HepG2 (cell line): ENCODE measurements around the gene ATRX. TPM values are rescaled to one million over a fixed set of nuclear protein-coding genes. Genes with fewer than 3 reads are reported as not detected.

Experiments used
- ATAC-seq: fragments of 200-7000 bp; cut with Tn5 transposase; 3 replicates; pipeline ENCODE4 v1.9.1; 2020; ENCODE audit warnings: mild to moderate bottlenecking, moderate library complexity
- BruUV-seq: library from RNA; stranded (reverse); fragments of 400-500 nt; replicated peaks from 2 replicates; lab custom pipeline; 2021; lab: Mats Ljungman, UMichigan
- CTCF ChIA-PET: fragments of 300-600 bp; formaldehyde crosslinking; extraction: SDS; loops from one replicate; lab custom pipeline; 2021; ENCODE audit warnings: low total read pairs, inconsistent platforms, low intra/inter-chr PET ratio; lab: Yijun Ruan, JAX
- POLR2A ChIA-PET: fragments of 350-600 bp; sonication (Branson Sonifier 250); formaldehyde crosslinking; loops from one replicate; lab custom pipeline; 2020; ENCODE audit warnings: antibody characterized with exemption, inconsistent platforms; lab: Yijun Ruan, JAX
- DNase-seq: peaks from one replicate; pipeline ENCODE4 v3.0.0-alpha.2; 2015; ENCODE audit warnings: low spot score
- FAIRE-seq: peaks from 3 replicates; lab custom pipeline; 2011; peaks lifted over from hg19 to GRCh38; lab: Jason Lieb, UNC
- H2AFZ ChIP-seq: one replicate; pipeline ENCODE4 v1.6.1; 2011; ENCODE audit warnings: low read length, inconsistent platforms
- H3K27ac ChIP-seq: fragments of 300-600 bp; 3 replicates; pipeline ENCODE4 v1.8.0; 2011; ENCODE audit warnings: mixed run types, mild to moderate bottlenecking, mixed read lengths, low read length, inconsistent platforms; ENCODE audit not compliant: insufficient read depth; ENCODE audit errors: extremely low read length
- H3K27me3 ChIP-seq, 2 experiments: fragments of 200-600 bp in 1 of 2; 2 replicates in 1 of 2; 3 replicates in 1 of 2; pipeline versions ENCODE4 v1.6.0 to v1.8.0; 2011; ENCODE audit warnings: low read length in 2 of 2, mild to moderate bottlenecking in 2 of 2, moderate library complexity in 2 of 2, inconsistent platforms in 1 of 2; ENCODE audit not compliant: insufficient read depth in 2 of 2, control insufficient read depth in 1 of 2
- H3K36me3 ChIP-seq, 2 experiments: fragments of 200-600 bp in 1 of 2; replicated peaks in 1 of 2; 2 replicates in 1 of 2; 3 replicates in 1 of 2; pipeline versions ENCODE4 v1.5.1 to v1.8.0; 2011; ENCODE audit warnings: low read length in 2 of 2, inconsistent platforms in 1 of 2; ENCODE audit not compliant: insufficient read depth in 2 of 2, control insufficient read depth in 1 of 2
- H3K4me1 ChIP-seq: 2 replicates; pipeline ENCODE4 v1.5.1; 2012; ENCODE audit warnings: low read length, inconsistent platforms; ENCODE audit not compliant: insufficient read depth
- H3K4me2 ChIP-seq: 2 replicates; pipeline ENCODE4 v1.6.0; 2011; ENCODE audit warnings: low read depth, low read length, inconsistent platforms
- H3K4me3 ChIP-seq, 3 experiments: fragments of 200-600 bp in 1 of 3; sonication (generic), shearing (Covaris generic) in 1 of 3; replicated peaks in 1 of 3; 2 replicates each; pipeline ENCODE4 v1.5.1; 2011 to 2016; ENCODE audit warnings: low read length in 3 of 3, inconsistent platforms in 2 of 3, low read depth in 2 of 3, mild to moderate bottlenecking in 2 of 3, control low read depth in 1 of 3, mixed read lengths in 1 of 3; ENCODE audit not compliant: insufficient read depth in 1 of 3
- H3K79me2 ChIP-seq: one replicate; pipeline ENCODE4 v1.6.1; 2011; ENCODE audit warnings: low read length, inconsistent platforms; ENCODE audit not compliant: insufficient read depth
- H3K9ac ChIP-seq: 2 replicates; pipeline ENCODE4 v1.6.0; 2011; ENCODE audit warnings: mild to moderate bottlenecking, low read depth, low read length, inconsistent platforms; ENCODE audit not compliant: insufficient read depth
- H3K9me3 ChIP-seq: 2 replicates; pipeline ENCODE4 v1.5.1; 2012; ENCODE audit warnings: mild to moderate bottlenecking, low read length
- H4K20me1 ChIP-seq: 2 replicates; pipeline ENCODE4 v1.6.0; 2011; ENCODE audit warnings: inconsistent platforms, mild to moderate bottlenecking, low read length, moderate library complexity; ENCODE audit not compliant: insufficient read depth
- KMT2A ChIP-seq: sonication (generic); formaldehyde crosslinking; IDR thresholded peaks from 2 replicates; pipeline ENCODE4 v1.4.0; 2020; ENCODE audit warnings: missing genetic modification reagents
- MEIS1 ChIP-seq: sonication (generic); formaldehyde crosslinking; IDR thresholded peaks from 2 replicates; pipeline ENCODE4 v1.9.0; 2021; ENCODE audit warnings: mild to moderate bottlenecking, missing genetic modification reagents, moderate library complexity, borderline replicate concordance
- NFE2 ChIP-seq: sonication (generic); formaldehyde crosslinking; IDR thresholded peaks from 2 replicates; pipeline ENCODE4 v1.4.0; 2020; ENCODE audit warnings: missing genetic modification reagents
- NONO ChIP-seq, 2 experiments: fragments of 450-650 bp in 1 of 2; sonication (generic) in 1 of 2; formaldehyde crosslinking in 1 of 2; IDR thresholded peaks in 1 of 2; conservative IDR thresholded peaks in 1 of 2; 2 replicates each; pipeline versions ENCODE4 v1.6.1 to v1.8.0; 2017 to 2022; ENCODE audit warnings: mild to moderate bottlenecking in 1 of 2, missing genetic modification reagents in 1 of 2, moderate library complexity in 1 of 2
- SCMH1 ChIP-seq: sonication (generic); formaldehyde crosslinking; IDR thresholded peaks from 2 replicates; pipeline ENCODE4 v1.9.0; 2021; ENCODE audit warnings: missing genetic modification reagents, mild to moderate bottlenecking, borderline replicate concordance
- SP1 ChIP-seq, 2 experiments: fragments of 450-650 bp in 1 of 2; sonication (generic) in 1 of 2; formaldehyde crosslinking in 1 of 2; IDR thresholded peaks; 2 replicates each; pipeline versions ENCODE4 v1.4.0 to v1.6.1; 2016 to 2020; ENCODE audit warnings: missing genetic modification reagents in 1 of 2
- SP5 ChIP-seq: IDR thresholded peaks from 2 replicates; pipeline ENCODE4 v1.6.1; 2016; ENCODE audit warnings: low read depth, borderline replicate concordance
- ZNF335 ChIP-seq: sonication (generic); formaldehyde crosslinking; IDR thresholded peaks from 2 replicates; pipeline ENCODE4 v1.4.0; 2020; ENCODE audit warnings: missing genetic modification reagents
- ZNF430 ChIP-seq: sonication (generic); formaldehyde crosslinking; IDR thresholded peaks from 2 replicates; pipeline ENCODE4 v1.9.0; 2021; ENCODE audit warnings: mild to moderate bottlenecking, missing genetic modification reagents
- ZSCAN31 ChIP-seq: sonication (generic); formaldehyde crosslinking; IDR thresholded peaks from 2 replicates; pipeline ENCODE4 v1.5.0; 2020; ENCODE audit warnings: low read depth, mild to moderate bottlenecking, missing genetic modification reagents
- WGBS: methylation state at CpG from one replicate; pipeline ENCODE4 v1.1.6; 2017; ENCODE audit warnings: low lambda C conversion rate; 5-methylcytosine and 5-hydroxymethylcytosine counted together
- in situ Hi-C: cut with HindIII; loops from 2 replicates; pipeline ENCODE4 v1.10.0; 2017; ENCODE audit warnings: low pct_unique_long_range_greater_than_20kb; ENCODE audit not compliant: extremely low pct_ligation_motif_present
- intact Hi-C: fragments of 100-400 bp; cut with micrococcal nuclease; formaldehyde crosslinking; loops from one replicate; pipeline ENCODE4 v1.10.0; 2022; ENCODE audit not compliant: unreplicated experiment
- polyA plus RNA-seq, 8 experiments: library from polyadenylated mRNA; depleted of rRNA in 3 of 8; stranded (reverse) in 7 of 8; unstranded in 1 of 8; fragments of >200 nt; fragmentation: Illumina TruSeq in 4 of 8; extraction: Trizol in 4 of 8; gene quantifications; 2 replicates each; pipeline versions ENCODE4 v1.2.1 to v1.2.3, GENCODE V29; 2011 to 2016; ENCODE audit warnings: low read depth in 4 of 8, missing spikeins in 1 of 8, mixed read lengths in 1 of 8; ENCODE audit not compliant: insufficient read depth in 1 of 8
- total RNA-seq, 5 experiments: library from RNA; depleted of rRNA; stranded (reverse); fragments of >200 nt; fragmentation: Illumina TruSeq; extraction: Trizol; gene quantifications; 2 replicates each; pipeline ENCODE4 v1.2.3, GENCODE V29; 2016; ENCODE audit warnings: low read depth in 1 of 5
- TF ChIP-seq, protein P1 (sequence below): IDR thresholded peaks from 2 replicates; pipeline ENCODE4 v1.6.1; 2016; ENCODE audit warnings: missing genetic modification reagents, missing compliant biosample characterization
- TF ChIP-seq, protein P2 (sequence below): sonication (generic); formaldehyde crosslinking; IDR thresholded peaks from 2 replicates; pipeline ENCODE4 v1.4.0; 2020; ENCODE audit warnings: mild to moderate bottlenecking, missing genetic modification reagents

The ATRX gene
- total and polyA plus RNA-seq, 2 of the 13 experiments (the other 11 are each of a cell fraction or from before 2014, with no cell fraction given) = 26.1 to 44.5 TPM

DNA sequence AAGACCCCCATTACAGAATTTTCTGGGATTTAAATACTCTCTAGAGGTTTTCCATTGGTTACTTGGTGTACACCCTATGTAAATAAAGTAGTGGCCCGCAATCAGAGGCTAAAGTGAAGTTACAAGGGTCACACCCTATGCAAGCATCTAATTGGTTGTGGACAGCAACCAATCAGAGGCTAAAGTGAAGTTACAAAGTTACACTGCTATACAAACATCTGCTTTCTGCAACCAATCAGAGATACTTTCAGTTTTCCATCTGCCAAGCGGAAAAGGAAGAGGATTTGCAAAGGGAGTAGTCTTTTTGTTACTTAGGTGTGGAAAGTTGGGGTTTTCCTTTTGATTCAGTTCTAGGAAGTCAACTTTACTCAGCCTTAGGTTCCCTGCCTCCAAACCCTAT lies 2.0 kb upstream of the ATRX start (continued):
- TF ChIP-seq ZSCAN31 (CRISPR knock-in tag) (no peak), NFE2 (no peak), SP5 (CRISPR knock-in tag) (no peak)

DNA sequence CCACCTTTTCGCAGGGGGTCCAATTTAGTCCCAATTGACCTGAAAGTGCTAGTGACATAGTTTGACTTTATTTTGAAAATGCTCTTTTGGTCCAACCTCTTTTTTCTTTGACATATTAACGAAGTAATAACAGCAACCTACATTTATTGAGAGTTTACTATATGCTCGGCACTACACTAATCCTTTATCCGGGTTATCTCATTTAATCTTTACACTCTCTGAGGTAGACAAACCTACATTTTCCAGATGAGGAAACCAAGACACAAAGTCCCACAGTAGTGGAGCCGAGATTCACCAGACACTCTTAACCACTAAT lies 307 bp upstream of the ATRX start:
- ATAC-seq = no peak
- H3K9ac ChIP-seq = peak overlapping the region; percentile 92
- in situ Hi-C loops = no loop called here

More for the DNA sequence above, 307 bp upstream of the ATRX start:
- H3K4me1 ChIP-seq = 0 out of 2 replicates have a peak, but pooled peaks cover 7% of the 10 kb centered on the region
- no peaks in the 10 kb centered on the region; a peak in 1 of 5 replicates for H3K27me3 ChIP-seq
- peak overlapping the region; percentile 71 for H3K4me2 ChIP-seq
- H3K79me2 ChIP-seq = peaks cover 47% of the 10 kb centered on the region
- no peaks in the 10 kb centered on the region for H3K36me3 ChIP-seq
- intact Hi-C loops = loop anchor here (5.0 kb wide), 3 partner anchors 54 to 316 kb away; partner anchors contain the start of genes COX7B, MAGT1 and PGK1
- peak overlapping the region; percentile 95 for H3K27ac ChIP-seq
- TF ChIP-seq, protein P1, sequence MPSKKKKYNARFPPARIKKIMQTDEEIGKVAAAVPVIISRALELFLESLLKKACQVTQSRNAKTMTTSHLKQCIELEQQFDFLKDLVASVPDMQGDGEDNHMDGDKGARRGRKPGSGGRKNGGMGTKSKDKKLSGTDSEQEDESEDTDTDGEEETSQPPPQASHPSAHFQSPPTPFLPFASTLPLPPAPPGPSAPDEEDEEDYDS (CRISPR knock-in tag) = 0 out of 2 replicates have a peak, but pooled peaks have one; percentile 2
- TF ChIP-seq NONO (IDR thresholded peaks at IDR 0.05) (no peak), NONO (CRISPR knock-in tag; conservative IDR thresholded peaks at IDR 0.05) (no peak), MEIS1 (CRISPR knock-in tag) (no peak), SP1 (IDR thresholded peaks at IDR 0.05) (no peak), SP1 (CRISPR knock-in tag; IDR thresholded peaks at IDR 0.05) (no peak), KMT2A (CRISPR knock-in tag) (no peak), ZNF335 (CRISPR knock-in tag) (no peak), ZNF430 (CRISPR knock-in tag) (peak; percentile 3; the same call in 1 of the 2 replicates), SCMH1 (no peak)
- TF ChIP-seq, protein P2, sequence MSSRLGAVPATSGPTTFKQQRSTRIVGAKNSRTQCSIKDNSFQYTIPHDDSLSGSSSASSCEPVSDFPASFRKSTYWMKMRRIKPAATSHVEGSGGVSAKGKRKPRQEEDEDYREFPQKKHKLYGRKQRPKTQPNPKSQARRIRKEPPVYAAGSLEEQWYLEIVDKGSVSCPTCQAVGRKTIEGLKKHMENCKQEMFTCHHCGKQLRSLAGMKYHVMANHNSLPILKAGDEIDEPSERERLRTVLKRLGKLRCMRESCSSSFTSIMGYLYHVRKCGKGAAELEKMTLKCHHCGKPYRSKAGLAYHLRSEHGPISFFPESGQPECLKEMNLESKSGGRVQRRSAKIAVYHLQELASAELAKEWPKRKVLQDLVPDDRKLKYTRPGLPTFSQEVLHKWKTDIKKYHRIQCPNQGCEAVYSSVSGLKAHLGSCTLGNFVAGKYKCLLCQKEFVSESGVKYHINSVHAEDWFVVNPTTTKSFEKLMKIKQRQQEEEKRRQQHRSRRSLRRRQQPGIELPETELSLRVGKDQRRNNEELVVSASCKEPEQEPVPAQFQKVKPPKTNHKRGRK (CRISPR knock-in tag) = no peak
- DNase-seq (no peak), FAIRE-seq (no peak)
- ChIA-PET POLR2A (no interaction called here), CTCF (no interaction called here)
- 3% methylated on average over 5 of the region's 5 CpGs for WGBS
- peak overlapping the region; percentile 86 for H2AFZ ChIP-seq
- H3K4me3 ChIP-seq = peak overlapping the region; percentile 80 to 84 (median 81)
- H4K20me1 ChIP-seq = peaks cover 25% of the 10 kb centered on the region
- no peaks in the 10 kb centered on the region for H3K9me3 ChIP-seq
- no TSS peak for BruUV-seq
